Measurements from ENCODE around the gene NPHS2.
A peak's percentile ranks its signal among the peaks of the same experiment; 100 is the strongest.

The NPHS2 gene

DNA sequence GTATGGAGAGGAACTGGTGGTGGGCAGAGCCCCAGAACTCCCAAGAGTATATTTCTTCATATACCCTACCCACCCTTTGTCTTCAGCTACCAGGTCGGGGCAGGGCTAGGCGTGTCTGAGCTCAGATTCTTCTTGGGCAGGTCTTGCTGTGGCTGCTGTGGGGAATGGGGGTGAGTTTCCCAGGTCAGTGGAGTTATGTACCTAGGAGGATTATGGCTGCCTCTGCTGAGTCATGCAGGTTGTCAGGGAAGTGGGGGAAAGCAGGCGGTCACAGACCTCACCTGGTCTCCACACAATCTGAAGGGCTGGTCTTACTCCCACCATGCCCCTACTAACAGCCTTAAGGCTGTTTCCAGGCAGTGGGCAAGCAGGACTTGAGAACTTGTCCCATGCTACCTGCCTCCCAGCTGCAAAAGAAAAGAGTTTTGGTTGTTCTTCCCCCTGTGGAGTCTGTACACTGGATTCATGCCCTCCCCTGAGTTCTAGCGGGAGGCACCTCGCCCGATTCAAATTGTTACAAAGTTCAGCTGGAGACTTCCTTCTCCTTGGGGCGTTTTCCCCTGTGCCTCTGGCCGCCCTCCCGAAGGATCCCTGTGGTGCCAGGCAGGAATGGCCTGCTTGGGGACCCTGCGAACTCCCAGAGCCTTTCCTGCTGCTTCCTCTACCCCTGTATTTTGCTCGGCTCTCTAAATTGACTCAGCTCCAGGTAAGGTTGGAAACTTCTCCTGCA lies 58.6 kb downstream of the NPHS2 start:
- Histone ChIP-seq H3K9me3 (ENCODE audit: control insufficient read depth, insufficient read depth, low read length) (no peaks in the 10 kb centered on the region), H3K27me3 (ENCODE audit: control insufficient read depth, low read length) (no peaks in the 10 kb centered on the region), H4K20me1 (ENCODE audit: control insufficient read depth, insufficient read depth, low read depth, low read length) (no peaks in the 10 kb centered on the region), H3K4me1 (ENCODE audit: control insufficient read depth, low read length) (no peaks in the 10 kb centered on the region), H3K36me3 (ENCODE audit: control insufficient read depth, low read length) (no peaks in the 10 kb centered on the region), H3K4me2 (ENCODE audit: low read length) (no peak overlapping the region), H3K27ac (ENCODE audit: low read depth, low read length) (no peak overlapping the region), H3K9me2 (replicated peaks; ENCODE audit: control insufficient read depth, low read length) (no peaks in the 10 kb centered on the region), H3F3A (ENCODE audit: control insufficient read depth, insufficient read depth) (no peaks in the 10 kb centered on the region), H3K79me2 (ENCODE audit: control insufficient read depth, low read length) (no peaks in the 10 kb centered on the region), H3K4me3 (ENCODE audit: low read length) (no peak overlapping the region)
- TF ChIP-seq CTCF (IDR thresholded peaks at IDR 0.05; ENCODE audit: low read depth, low read length, poor library complexity, severe bottlenecking) = no peak
- TF ChIP-seq EZH2phosphoT487 (IDR thresholded peaks at IDR 0.05; ENCODE audit: borderline replicate concordance, low read length) = no peak

GRCh38 chr1:179510038-179510437 lies 65.7 kb downstream of the NPHS2 start:
- Histone ChIP-seq H3K27ac (ENCODE audit: low read depth, low read length) (no peak overlapping the region), H3K4me3 (ENCODE audit: low read length) (no peak overlapping the region), H3K27me3 (ENCODE audit: control insufficient read depth, low read length) (no peaks in the 10 kb centered on the region; the same call in 1 of the 2 replicates), H3K36me3 (ENCODE audit: control insufficient read depth, low read length) (no peaks in the 10 kb centered on the region), H3K4me1 (ENCODE audit: control insufficient read depth, low read length) (peaks cover 9% of the 10 kb centered on the region), H3K9me2 (replicated peaks; ENCODE audit: control insufficient read depth, low read length) (no peaks in the 10 kb centered on the region), H3K79me2 (ENCODE audit: control insufficient read depth, low read length) (no peaks in the 10 kb centered on the region), H3F3A (ENCODE audit: control insufficient read depth, insufficient read depth) (0 out of 2 replicates have a peak, but pooled peaks cover 3% of the 10 kb centered on the region), H3K9me3 (ENCODE audit: control insufficient read depth, insufficient read depth, low read length) (no peaks in the 10 kb centered on the region), H3K4me2 (ENCODE audit: low read length) (peak overlapping the region; percentile 29), H4K20me1 (ENCODE audit: control insufficient read depth, insufficient read depth, low read depth, low read length) (no peaks in the 10 kb centered on the region)
- TF ChIP-seq EZH2phosphoT487 (IDR thresholded peaks at IDR 0.05; ENCODE audit: borderline replicate concordance, low read length) = no peak
- TF ChIP-seq CTCF (IDR thresholded peaks at IDR 0.05; ENCODE audit: low read depth, low read length, poor library complexity, severe bottlenecking) = no peak

DNA sequence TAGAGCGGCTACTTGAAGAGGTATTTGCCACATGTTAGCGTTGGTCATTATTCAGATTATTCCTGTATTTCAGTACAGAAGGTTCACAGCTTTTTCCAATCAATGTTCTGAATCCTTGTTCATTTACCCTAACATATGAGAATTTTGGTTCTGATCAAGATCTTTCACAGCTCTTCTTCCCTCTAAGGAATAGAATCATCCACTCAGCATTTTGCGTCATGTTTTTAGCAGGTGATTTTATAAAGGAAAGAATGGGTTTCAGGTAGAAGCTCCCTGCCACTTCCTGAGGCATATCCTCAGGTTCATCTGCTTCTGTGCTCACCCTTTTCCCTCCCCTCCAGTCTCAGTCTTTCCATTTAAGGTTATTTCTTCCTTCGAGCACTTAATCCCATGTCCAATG lies 66.4 kb downstream of the NPHS2 start:
- H3K4me2 ChIP-seq (ENCODE audit: low read length) = no peak overlapping the region
- H3K4me1 ChIP-seq (ENCODE audit: control insufficient read depth, low read length) = peaks cover 9% of the 10 kb centered on the region
- no peaks in the 10 kb centered on the region for H3K9me2 ChIP-seq (replicated peaks; ENCODE audit: control insufficient read depth, low read length)
- no peak overlapping the region for H3K27ac ChIP-seq (ENCODE audit: low read depth, low read length)
- no peaks in the 10 kb centered on the region for H4K20me1 ChIP-seq (ENCODE audit: control insufficient read depth, insufficient read depth, low read depth, low read length)
- no peaks in the 10 kb centered on the region for H3K36me3 ChIP-seq (ENCODE audit: control insufficient read depth, low read length)
- H3K79me2 ChIP-seq (ENCODE audit: control insufficient read depth, low read length) = no peaks in the 10 kb centered on the region
- no peaks in the 10 kb centered on the region for H3K9me3 ChIP-seq (ENCODE audit: control insufficient read depth, insufficient read depth, low read length)
- no peak for TF ChIP-seq CTCF (IDR thresholded peaks at IDR 0.05; ENCODE audit: low read depth, low read length, poor library complexity, severe bottlenecking)
- no peak for TF ChIP-seq EZH2phosphoT487 (IDR thresholded peaks at IDR 0.05; ENCODE audit: borderline replicate concordance, low read length)
- no peak overlapping the region for H3K4me3 ChIP-seq (ENCODE audit: low read length)
- H3F3A ChIP-seq (ENCODE audit: control insufficient read depth, insufficient read depth) = 0 out of 2 replicates have a peak, but pooled peaks cover 3% of the 10 kb centered on the region
- H3K27me3 ChIP-seq (ENCODE audit: control insufficient read depth, low read length) = no peaks in the 10 kb centered on the region; the same call in 1 of the 2 replicates

Measured in DOHH2 (cell line).